A549 (cell line): Measurements from ENCODE around the gene UVRAG. TPM values are rescaled to one million over a fixed set of nuclear protein-coding genes. Genes with fewer than 3 reads are reported as not detected.
"Not testable (repeated sequence)": the region's sequence is repeated elsewhere in the genome, so short reads cannot be mapped to it uniquely, and the experiment has no call there.

Experiments used
- ATAC-seq, 2 experiments: fragments of 200-7000 bp in 1 of 2; fragments of >200 bp in 1 of 2; cut with Nextera tagmentation in 1 of 2; cut with Tn5 transposase in 1 of 2; 3 replicates each; pipeline versions ENCODE4 v1.8.0 to v1.9.1; 2018 to 2020; ENCODE audit warnings: mild to moderate bottlenecking in 1 of 2, moderate library complexity in 1 of 2
- CTCF ChIA-PET: fragments of 300-600 bp; sonication (Branson Sonifier 250); formaldehyde crosslinking; extraction: SDS; loops from one replicate; lab custom pipeline; 2021; ENCODE audit warnings: antibody characterized with exemption, inconsistent platforms; lab: Yijun Ruan, JAX
- POLR2A ChIA-PET: fragments of 350-600 bp; formaldehyde crosslinking; extraction: SDS; loops from one replicate; lab custom pipeline; 2021; ENCODE audit warnings: antibody characterized with exemption, inconsistent platforms; lab: Yijun Ruan, JAX
- DNase-seq, 2 experiments: peaks; one replicate each; pipeline versions ENCODE4 v3.0.0 to v3.0.0-alpha.2; 2011 to 2016; ENCODE audit warnings: low read depth in 1 of 2, low spot score in 1 of 2
- FAIRE-seq: peaks from 2 replicates; lab custom pipeline; 2011; peaks lifted over from hg19 to GRCh38; lab: Jason Lieb, UNC
- H3K27ac ChIP-seq, 2 experiments: fragments of >200 bp; sonication (Bioruptor Twin); formaldehyde crosslinking; 3 replicates each; pipeline ENCODE4 v1.5.1; 2016 to 2017
- H3K4me1 ChIP-seq: fragments of >200 bp; sonication (Bioruptor Twin); formaldehyde crosslinking; 3 replicates; pipeline ENCODE4 v1.6.1; 2016
- H3K4me2 ChIP-seq: fragments of >200 bp; sonication (Bioruptor Twin); formaldehyde crosslinking; 3 replicates; pipeline ENCODE4 v1.6.1; 2016
- H3K4me3 ChIP-seq: fragments of >200 bp; sonication (Bioruptor Twin); formaldehyde crosslinking; 3 replicates; pipeline ENCODE4 v1.5.1; 2016
- H3K9me3 ChIP-seq: fragments of >200 bp; sonication (Bioruptor Twin); formaldehyde crosslinking; 3 replicates; pipeline ENCODE4 v1.6.1; 2016
- CBX2 ChIP-seq: fragments of 200-600 bp; sonication (generic); IDR thresholded peaks from 2 replicates; pipeline ENCODE4 v1.6.1; 2016; ENCODE audit warnings: low read depth, mild to moderate bottlenecking, borderline replicate concordance
- CHD2 ChIP-seq: fragments of 150-350 bp; IDR thresholded peaks from 2 replicates; pipeline ENCODE4 v1.6.1; 2014; ENCODE audit warnings: low read length; ENCODE audit not compliant: partially characterized antibody
- EHMT2 ChIP-seq: fragments of 200-600 bp; sonication (generic); IDR thresholded peaks from 2 replicates; pipeline ENCODE4 v1.6.1; 2016; ENCODE audit warnings: antibody characterized with exemption, low read depth, mild to moderate bottlenecking, moderate library complexity
- EP300 ChIP-seq, 2 experiments: fragments of >200 bp; sonication (Bioruptor Twin); formaldehyde crosslinking; IDR thresholded peaks; 2 replicates in 1 of 2; 3 replicates in 1 of 2; pipeline ENCODE4 v1.6.1; 2016 to 2017
- FOSL2 ChIP-seq, 2 experiments: fragments of 450-650 bp in 1 of 2; fragments of >200 bp in 1 of 2; sonication (Bioruptor Twin) in 1 of 2; formaldehyde crosslinking; IDR thresholded peaks; 2 replicates each; pipeline versions ENCODE4 v1.5.0 to v1.6.1; 2016 to 2020; ENCODE audit warnings: mild to moderate bottlenecking in 1 of 2, moderate library complexity in 1 of 2
- GATA3 ChIP-seq: IDR thresholded peaks from 2 replicates; pipeline ENCODE4 v1.6.1; 2012; ENCODE audit warnings: borderline replicate concordance
- HDAC2 ChIP-seq: fragments of 200-600 bp; sonication (generic); IDR thresholded peaks from 2 replicates; pipeline ENCODE4 v1.6.1; 2016
- HEYL ChIP-seq: fragments of 250-450 bp; sonication (Bioruptor Pico); IDR thresholded peaks from 2 replicates; pipeline ENCODE4 v1.8.0; 2021; ENCODE audit warnings: mild to moderate bottlenecking, moderate library complexity
- HOXA7 ChIP-seq: fragments of 250-450 bp; sonication (Bioruptor Pico); IDR thresholded peaks from 2 replicates; pipeline ENCODE4 v1.5.0; 2020; ENCODE audit warnings: mild to moderate bottlenecking, moderate library complexity
- HOXB13 ChIP-seq: fragments of 250-450 bp; sonication (Bioruptor Pico); IDR thresholded peaks from 2 replicates; pipeline ENCODE4 v1.5.0; 2020; ENCODE audit warnings: low read depth, mild to moderate bottlenecking, moderate library complexity
- HOXB5 ChIP-seq: fragments of 250-450 bp; sonication (Bioruptor Pico); IDR thresholded peaks from 2 replicates; pipeline ENCODE4 v1.5.0; 2020; ENCODE audit warnings: mild to moderate bottlenecking, moderate library complexity
- JUN ChIP-seq, 2 experiments: fragments of >200 bp; sonication (Bioruptor Twin); formaldehyde crosslinking; IDR thresholded peaks; 2 replicates in 1 of 2; 3 replicates in 1 of 2; pipeline ENCODE4 v1.6.1; 2016 to 2017
- KDM1A ChIP-seq: fragments of 200-600 bp; sonication (generic); IDR thresholded peaks from 2 replicates; pipeline ENCODE4 v1.6.1; 2016; ENCODE audit warnings: low read depth, mild to moderate bottlenecking
- MAFK ChIP-seq: fragments of 450-650 bp; IDR thresholded peaks from 2 replicates; pipeline ENCODE4 v1.6.1; 2014; ENCODE audit not compliant: partially characterized antibody
- MAZ ChIP-seq: fragments of 150-350 bp; IDR thresholded peaks from 2 replicates; pipeline ENCODE4 v1.6.1; 2014; ENCODE audit warnings: antibody characterized with exemption, low read depth, low read length, borderline replicate concordance
- MYC ChIP-seq: IDR thresholded peaks from 2 replicates; pipeline ENCODE4 v1.6.1; 2012; ENCODE audit warnings: mild to moderate bottlenecking, inconsistent platforms, low read length, improper control_type of control experiment, borderline replicate concordance
- NFE2L2 ChIP-seq: fragments of 150-350 bp; conservative IDR thresholded peaks from 2 replicates; pipeline ENCODE4 v1.6.1; 2014; ENCODE audit warnings: low read length
- PHF8 ChIP-seq: fragments of 200-600 bp; sonication (generic); IDR thresholded peaks from 2 replicates; pipeline ENCODE4 v1.6.1; 2016; ENCODE audit warnings: low read depth, mild to moderate bottlenecking, antibody characterized with exemption, moderate library complexity, borderline replicate concordance
- POLR2A ChIP-seq: IDR thresholded peaks from 2 replicates; pipeline ENCODE4 v1.6.1; 2012; ENCODE audit warnings: mild to moderate bottlenecking, low read length
- RAD21 ChIP-seq, 2 experiments: fragments of >200 bp in 1 of 2; sonication (Bioruptor Twin) in 1 of 2; formaldehyde crosslinking in 1 of 2; IDR thresholded peaks in 1 of 2; conservative IDR thresholded peaks in 1 of 2; 2 replicates in 1 of 2; 3 replicates in 1 of 2; pipeline ENCODE4 v1.6.1; 2012 to 2018; ENCODE audit warnings: inconsistent platforms in 1 of 2
- RNF2 ChIP-seq: fragments of 200-600 bp; sonication (generic); IDR thresholded peaks from 2 replicates; pipeline ENCODE4 v1.6.1; 2016; ENCODE audit warnings: low read depth, mild to moderate bottlenecking, antibody characterized with exemption, moderate library complexity, borderline replicate concordance
- ZC3H11A ChIP-seq: fragments of 450-650 bp; IDR thresholded peaks from 2 replicates; pipeline ENCODE4 v1.6.1; 2014; ENCODE audit warnings: antibody characterized with exemption, mild to moderate bottlenecking
- WGBS: methylation state at CpG from one replicate; pipeline ENCODE4 v1.1.6; 2017; ENCODE audit errors: missing lambda C conversion rate; 5-methylcytosine and 5-hydroxymethylcytosine counted together
- polyA plus RNA-seq, 4 experiments: library from polyadenylated mRNA; depleted of rRNA in 3 of 4; stranded (reverse); fragments of >200 nt; fragmentation: RNase III in 1 of 4; extraction: RNeasy Plus Mini Kit Qiagen cat#74134 plus additional on column Dnase treatment in 1 of 4; gene quantifications; 2 replicates in 3 of 4; 3 replicates in 1 of 4; pipeline ENCODE4 v1.2.3, GENCODE V29; 2011 to 2017
- TF ChIP-seq, protein P1 (sequence below): IDR thresholded peaks from 2 replicates; pipeline ENCODE4 v1.6.1; 2012; ENCODE audit warnings: low read depth, borderline replicate concordance
- TF ChIP-seq, protein P2 (sequence below): fragments of 150-350 bp; IDR thresholded peaks from 2 replicates; pipeline ENCODE4 v1.6.1; 2014; ENCODE audit warnings: low read depth, mild to moderate bottlenecking, low read length
- TF ChIP-seq, protein P3 (sequence below): fragments of 250-450 bp; sonication (Bioruptor Pico); IDR thresholded peaks from 2 replicates; pipeline ENCODE4 v1.5.0; 2020; ENCODE audit warnings: low read depth, mild to moderate bottlenecking, moderate library complexity

Gene UVRAG
- polyA plus RNA-seq, 2 of the 4 experiments (the other 2 are of a cell fraction) = 6.1 to 14.1 TPM

DNA sequence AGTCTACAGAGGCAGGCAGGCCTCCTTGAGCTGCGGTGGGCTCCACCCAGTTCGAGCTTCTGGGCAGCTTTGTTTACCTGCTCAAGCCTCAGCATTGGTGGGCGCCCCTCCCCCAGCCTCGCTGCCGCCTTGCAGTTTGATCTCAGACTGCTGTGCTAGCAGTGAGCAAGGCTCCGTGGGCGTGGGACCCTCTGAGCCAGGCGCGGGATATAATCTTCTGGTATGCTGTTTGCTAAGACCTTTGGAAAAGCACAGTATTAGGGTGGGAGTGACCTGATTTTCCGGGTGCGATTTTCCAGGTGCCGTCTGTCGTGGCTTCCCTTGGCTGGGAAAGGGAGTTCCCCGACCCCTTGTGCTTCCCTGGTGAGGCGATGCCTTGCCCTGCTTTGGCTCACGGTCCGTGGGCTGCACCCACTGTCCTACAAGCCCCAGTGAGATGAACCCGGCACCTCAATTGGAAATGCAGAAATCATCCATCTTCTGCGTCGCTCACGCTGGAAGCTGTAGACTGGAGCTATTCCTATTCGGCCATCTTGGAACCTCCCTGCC lies 164.5 kb downstream of the UVRAG start:
- 90% methylated on average over 19 of the region's 22 CpGs for WGBS
- FAIRE-seq, H3K4me2 ChIP-seq, H3K4me3 ChIP-seq, H3K9me3 ChIP-seq, H3K4me1 ChIP-seq, POLR2A ChIA-PET, ATAC-seq, H3K27ac ChIP-seq, DNase-seq: not testable (repeated sequence)
- CTCF ChIA-PET = interaction anchor here (0.7 to 0.8 kb wide), 2 partner anchors 8 to 330 kb away, joined by 4 to 6 read pairs; no protein-coding TSS in a partner anchor

DNA sequence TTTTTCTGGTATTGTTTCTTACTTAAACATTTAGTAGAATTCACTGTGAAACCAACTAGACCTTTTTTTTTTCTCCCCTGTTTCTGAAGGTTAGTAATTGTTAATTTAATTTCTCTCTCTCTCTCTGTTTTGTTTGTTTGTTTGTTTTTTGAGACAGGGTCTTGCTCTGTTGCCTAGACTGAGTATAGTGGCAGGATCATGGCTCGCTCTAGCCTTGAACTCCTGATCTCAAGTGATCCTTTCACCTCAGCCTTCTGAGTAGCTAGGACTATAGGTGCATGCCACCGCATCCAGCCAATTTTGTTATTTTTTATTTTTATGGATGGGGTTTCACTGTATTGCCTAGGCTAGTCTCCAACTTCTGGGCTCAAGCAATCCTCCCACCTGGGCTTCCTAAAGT lies 165.0 kb downstream of the UVRAG start:
- ChIA-PET POLR2A (no interaction called here), CTCF (interaction anchor here (0.7 to 0.8 kb wide), 2 partner anchors 8 to 329 kb away, joined by 4 to 6 read pairs; no protein-coding TSS in a partner anchor)
- H3K4me3 ChIP-seq = no peak overlapping the region
- H3K4me2 ChIP-seq = no peak overlapping the region
- no peak overlapping the region for H3K27ac ChIP-seq
- FAIRE-seq = no peak
- no peaks in the 10 kb centered on the region for H3K9me3 ChIP-seq
- no peak for ATAC-seq
- no peak for DNase-seq
- whole genome bisulfite sequencing = 98% methylated on average over 2 of the region's 2 CpGs
- no peaks in the 10 kb centered on the region for H3K4me1 ChIP-seq
- TF ChIP-seq POLR2A (no peak), HOXB5 (CRISPR knock-in tag) (no peak), HEYL (CRISPR knock-in tag) (no peak)

DNA sequence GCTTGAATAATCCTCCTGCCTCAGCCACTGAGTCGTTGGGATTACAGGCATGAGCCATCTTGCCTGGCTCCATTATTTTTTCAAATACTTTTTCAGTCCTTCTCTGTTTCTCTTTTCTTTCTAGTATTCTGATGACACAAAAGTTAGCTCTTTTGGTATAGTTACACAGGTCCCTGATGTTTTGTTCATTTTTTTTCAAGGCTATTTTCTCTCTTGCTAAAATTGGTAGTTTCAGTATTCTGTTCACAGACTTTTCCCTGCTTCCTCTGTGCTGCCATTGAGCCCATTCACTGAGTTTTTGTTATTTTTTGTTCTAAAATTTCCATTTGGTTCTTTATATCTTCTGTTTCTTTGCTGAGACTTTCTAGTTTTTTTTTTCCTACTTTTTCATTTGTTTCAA lies 166.5 kb downstream of the UVRAG start:
- no peak for DNase-seq
- Histone ChIP-seq H3K27ac (no peak overlapping the region), H3K9me3 (no peaks in the 10 kb centered on the region), H3K4me2 (no peak overlapping the region), H3K4me3 (no peak overlapping the region), H3K4me1 (no peaks in the 10 kb centered on the region)
- FAIRE-seq = no peak
- ChIA-PET CTCF (no interaction called here), POLR2A (no interaction called here)
- TF ChIP-seq, protein P1, sequence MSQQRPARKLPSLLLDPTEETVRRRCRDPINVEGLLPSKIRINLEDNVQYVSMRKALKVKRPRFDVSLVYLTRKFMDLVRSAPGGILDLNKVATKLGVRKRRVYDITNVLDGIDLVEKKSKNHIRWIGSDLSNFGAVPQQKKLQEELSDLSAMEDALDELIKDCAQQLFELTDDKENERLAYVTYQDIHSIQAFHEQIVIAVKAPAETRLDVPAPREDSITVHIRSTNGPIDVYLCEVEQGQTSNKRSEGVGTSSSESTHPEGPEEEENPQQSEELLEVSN = no peak
- TF ChIP-seq MAFK = no peak
- TF ChIP-seq, protein P2, sequence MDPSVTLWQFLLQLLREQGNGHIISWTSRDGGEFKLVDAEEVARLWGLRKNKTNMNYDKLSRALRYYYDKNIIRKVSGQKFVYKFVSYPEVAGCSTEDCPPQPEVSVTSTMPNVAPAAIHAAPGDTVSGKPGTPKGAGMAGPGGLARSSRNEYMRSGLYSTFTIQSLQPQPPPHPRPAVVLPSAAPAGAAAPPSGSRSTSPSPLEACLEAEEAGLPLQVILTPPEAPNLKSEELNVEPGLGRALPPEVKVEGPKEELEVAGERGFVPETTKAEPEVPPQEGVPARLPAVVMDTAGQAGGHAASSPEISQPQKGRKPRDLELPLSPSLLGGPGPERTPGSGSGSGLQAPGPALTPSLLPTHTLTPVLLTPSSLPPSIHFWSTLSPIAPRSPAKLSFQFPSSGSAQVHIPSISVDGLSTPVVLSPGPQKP = no peak
- 67% methylated on average over 1 of the region's 1 CpG for WGBS
- ATAC-seq = no peak

DNA sequence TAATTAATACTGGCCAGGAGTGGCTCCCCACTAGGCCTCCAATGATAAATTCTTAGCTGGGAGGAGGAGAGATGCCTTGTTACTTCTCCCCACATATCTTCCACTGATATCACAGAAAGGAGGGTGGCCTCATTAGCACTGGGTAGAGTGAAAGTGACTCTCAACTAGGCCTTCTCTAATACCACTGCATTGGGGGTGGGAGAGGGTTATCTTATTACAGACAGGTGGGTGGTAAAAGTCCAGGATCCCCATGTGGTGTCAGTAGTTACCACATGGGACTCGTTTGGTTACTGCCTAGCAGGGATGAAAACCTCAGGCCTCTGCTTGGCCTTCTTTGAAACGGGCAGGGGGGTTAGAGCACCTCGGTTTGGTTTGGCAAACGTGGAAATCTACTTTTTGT lies 167.3 kb downstream of the UVRAG start:
- no peak for ATAC-seq

DNA sequence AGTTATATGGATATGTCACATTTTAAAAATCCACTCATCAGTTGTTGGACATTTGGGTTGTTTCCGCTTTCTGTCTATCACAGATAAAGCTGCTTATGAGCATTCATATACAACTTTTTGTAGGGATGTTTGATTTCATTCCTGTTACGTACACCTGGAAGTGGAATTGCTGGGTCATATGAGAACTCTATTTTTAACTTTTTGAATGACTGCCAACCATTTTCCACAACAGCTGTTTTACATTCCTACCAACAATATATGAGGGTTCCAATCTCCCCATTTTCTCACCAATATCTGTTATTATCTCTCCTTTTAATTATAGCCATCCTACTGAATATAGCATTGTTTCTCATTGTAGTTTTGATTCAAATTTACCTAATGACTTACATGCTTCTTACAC lies 172.0 kb downstream of the UVRAG start:
- H3K9me3 ChIP-seq = no peaks in the 10 kb centered on the region
- no peak for FAIRE-seq
- no peak overlapping the region for H3K4me2 ChIP-seq
- ATAC-seq = no peak
- CTCF ChIA-PET = no interaction called here
- H3K27ac ChIP-seq = no peak overlapping the region
- POLR2A ChIA-PET = no interaction called here
- H3K4me3 ChIP-seq = no peak overlapping the region
- DNase-seq = no peak
- no peaks in the 10 kb centered on the region for H3K4me1 ChIP-seq
- WGBS = 95% methylated on average over 2 of the region's 2 CpGs
- TF ChIP-seq EP300 (IDR thresholded peaks at IDR 0.05) = no peak
- TF ChIP-seq EHMT2 = no peak
- no peak for TF ChIP-seq KDM1A
- TF ChIP-seq, protein P3, sequence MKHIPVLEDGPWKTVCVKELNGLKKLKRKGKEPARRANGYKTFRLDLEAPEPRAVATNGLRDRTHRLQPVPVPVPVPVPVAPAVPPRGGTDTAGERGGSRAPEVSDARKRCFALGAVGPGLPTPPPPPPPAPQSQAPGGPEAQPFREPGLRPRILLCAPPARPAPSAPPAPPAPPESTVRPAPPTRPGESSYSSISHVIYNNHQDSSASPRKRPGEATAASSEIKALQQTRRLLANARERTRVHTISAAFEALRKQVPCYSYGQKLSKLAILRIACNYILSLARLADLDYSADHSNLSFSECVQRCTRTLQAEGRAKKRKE (CRISPR knock-in tag) = no peak
- TF ChIP-seq ZC3H11A = no peak
- TF ChIP-seq RNF2 = no peak
- no peak for TF ChIP-seq JUN (IDR thresholded peaks at IDR 0.05)
- TF ChIP-seq HDAC2 = no peak
- TF ChIP-seq HOXA7 = no peak
- no peak for TF ChIP-seq MYC
- TF ChIP-seq RAD21 (conservative IDR thresholded peaks at IDR 0.05 in 1 of 2, IDR thresholded peaks at IDR 0.05 in 1 of 2) = no peak
- TF ChIP-seq CHD2 = no peak
- no peak for TF ChIP-seq MAFK
- TF ChIP-seq CBX2 = no peak
- no peak for TF ChIP-seq NFE2L2
- no peak for TF ChIP-seq FOSL2 (IDR thresholded peaks at IDR 0.05)
- no peak for TF ChIP-seq FOSL2 (CRISPR knock-in tag; IDR thresholded peaks at IDR 0.05)
- no peak for TF ChIP-seq HOXB13 (CRISPR knock-in tag)

More for the DNA sequence above, 167.3 kb downstream of the UVRAG start:
- ChIA-PET POLR2A (no interaction called here), CTCF (no interaction called here)
- FAIRE-seq (no peak), DNase-seq (no peak)
- Histone ChIP-seq H3K4me1 (no peaks in the 10 kb centered on the region), H3K27ac (no peak overlapping the region), H3K9me3 (no peaks in the 10 kb centered on the region), H3K4me2 (no peak overlapping the region), H3K4me3 (no peak overlapping the region)
- WGBS = 85% methylated on average over 4 of the region's 4 CpGs
- no peak for TF ChIP-seq RAD21 (conservative IDR thresholded peaks at IDR 0.05 in 1 of 2, IDR thresholded peaks at IDR 0.05 in 1 of 2)
- TF ChIP-seq MAZ = no peak
- TF ChIP-seq PHF8 = no peak
- no peak for TF ChIP-seq KDM1A
- no peak for TF ChIP-seq RNF2
- TF ChIP-seq POLR2A = no peak
- no peak for TF ChIP-seq GATA3
- TF ChIP-seq FOSL2 (IDR thresholded peaks at IDR 0.05) = no peak
- TF ChIP-seq FOSL2 (CRISPR knock-in tag; IDR thresholded peaks at IDR 0.05) = no peak
